ENCODE data around the gene FOXA1. TPM values are rescaled to one million over a fixed set of nuclear protein-coding genes. Genes with fewer than 3 reads are reported as not detected.

The FOXA1 gene
- total RNA-seq, 2 experiments from 2014 or later = 0.05 to 0.07 TPM

DNA sequence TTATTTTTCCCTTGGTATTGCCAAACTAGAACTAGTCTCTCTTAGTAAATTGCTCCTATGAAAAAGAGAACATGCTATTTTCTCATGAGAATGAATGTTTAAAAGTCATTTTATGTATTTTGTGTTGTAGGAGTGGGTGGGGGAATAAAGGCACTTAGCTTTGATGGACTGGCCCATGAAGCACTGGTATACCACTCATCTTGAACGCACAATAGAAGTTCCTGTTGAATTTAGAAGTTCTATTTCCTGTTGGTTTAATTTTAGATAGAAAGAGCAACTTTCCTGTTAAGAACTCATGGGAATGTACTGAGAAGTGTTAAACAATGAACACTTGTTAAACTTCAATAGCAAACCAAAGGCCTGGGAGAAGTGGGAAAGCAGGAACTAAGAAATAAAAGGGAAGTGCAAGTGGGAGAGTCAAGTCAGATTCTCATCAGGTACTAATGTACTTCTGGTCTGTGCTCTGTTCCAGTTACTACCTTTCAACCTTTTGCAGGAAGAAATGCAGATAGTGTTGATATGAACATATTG, 23.5 kb upstream of the FOXA1 start:
- peaks cover 24% of the 10 kb centered on the region for H3K27me3 Mint-ChIP-seq
- H3K4me1 Mint-ChIP-seq = no peaks in the 10 kb centered on the region
- ChIA-PET CTCF (no interaction called here), POLR2A (no interaction called here)
- intact Hi-C loops (cut with DNase I, micrococcal nuclease) = no loop called here
- H3K4me3 Mint-ChIP-seq = no peak overlapping the region
- ATAC-seq = no peak
- peaks cover 12% of the 10 kb centered on the region for H3K9me3 Mint-ChIP-seq (ENCODE audit: low read depth)
- peaks cover 4% of the 10 kb centered on the region for H3K36me3 Mint-ChIP-seq (ENCODE audit: low read depth)
- DNase-seq = no peak
- no peak overlapping the region for H3K27ac Mint-ChIP-seq

DNA sequence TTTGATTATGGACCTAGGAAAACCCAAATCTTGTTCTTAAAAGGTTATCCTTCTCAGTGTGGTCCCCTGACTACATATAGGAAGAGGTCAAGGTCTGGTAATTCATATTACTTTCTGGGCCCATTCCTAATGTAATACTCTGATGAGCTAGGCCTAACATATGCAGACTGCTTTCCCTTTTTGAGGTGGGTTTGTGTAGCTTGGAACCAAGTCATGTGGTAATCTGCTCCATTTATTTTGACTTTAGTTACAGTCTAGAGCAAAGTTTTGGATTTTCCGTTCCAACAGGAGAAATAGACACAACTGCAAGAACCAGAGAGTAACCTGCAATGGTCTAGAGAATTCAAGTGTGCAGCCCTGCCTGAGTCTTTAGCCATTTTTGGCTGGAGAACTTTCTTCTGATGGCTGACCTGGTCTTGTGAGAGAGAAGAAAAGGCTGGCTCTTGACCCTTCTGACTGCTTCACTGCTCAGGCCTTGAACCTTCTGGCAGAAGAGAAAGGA, 22.9 kb upstream of the FOXA1 start:
- intact Hi-C loops (cut with DNase I, micrococcal nuclease) = no loop called here
- ATAC-seq (no peak), DNase-seq (no peak)
- Mint-ChIP-seq H3K36me3 (ENCODE audit: low read depth) (peaks cover 4% of the 10 kb centered on the region), H3K9me3 (ENCODE audit: low read depth) (peaks cover 12% of the 10 kb centered on the region), H3K4me1 (no peaks in the 10 kb centered on the region), H3K27ac (no peak overlapping the region), H3K27me3 (peaks cover 23% of the 10 kb centered on the region), H3K4me3 (no peak overlapping the region)
- ChIA-PET POLR2A (no interaction called here), CTCF (no interaction called here)

DNA sequence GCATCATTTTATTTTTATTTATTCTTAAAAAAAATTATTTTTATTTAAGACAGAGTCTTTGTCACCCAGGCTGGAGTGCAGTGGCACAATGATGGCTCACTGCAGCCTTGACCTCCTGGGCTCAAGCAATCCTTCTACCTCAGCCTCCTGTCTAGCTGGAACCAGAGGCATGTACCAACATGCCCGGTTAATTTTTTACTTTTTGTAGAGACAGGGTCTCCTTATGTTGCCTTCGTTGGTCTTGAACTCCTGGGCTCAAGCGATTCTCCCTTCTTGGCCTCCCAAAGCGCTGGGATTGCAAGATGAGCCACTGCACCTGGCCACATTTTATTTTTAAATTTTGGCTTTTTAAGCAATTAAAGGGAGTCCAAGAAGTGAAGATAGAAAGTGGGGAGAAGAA, 21.8 kb upstream of the FOXA1 start:
- POLR2A ChIA-PET = no interaction called here
- Mint-ChIP-seq H3K27me3 (peaks cover 22% of the 10 kb centered on the region), H3K9me3 (ENCODE audit: low read depth) (peaks cover 12% of the 10 kb centered on the region), H3K27ac (no peak overlapping the region), H3K4me1 (no peaks in the 10 kb centered on the region), H3K4me3 (no peak overlapping the region), H3K36me3 (ENCODE audit: low read depth) (peaks cover 5% of the 10 kb centered on the region)
- intact Hi-C loops (cut with DNase I, micrococcal nuclease) = no loop called here
- ATAC-seq = no peak
- DNase-seq = no peak
- CTCF ChIA-PET = no interaction called here

DNA sequence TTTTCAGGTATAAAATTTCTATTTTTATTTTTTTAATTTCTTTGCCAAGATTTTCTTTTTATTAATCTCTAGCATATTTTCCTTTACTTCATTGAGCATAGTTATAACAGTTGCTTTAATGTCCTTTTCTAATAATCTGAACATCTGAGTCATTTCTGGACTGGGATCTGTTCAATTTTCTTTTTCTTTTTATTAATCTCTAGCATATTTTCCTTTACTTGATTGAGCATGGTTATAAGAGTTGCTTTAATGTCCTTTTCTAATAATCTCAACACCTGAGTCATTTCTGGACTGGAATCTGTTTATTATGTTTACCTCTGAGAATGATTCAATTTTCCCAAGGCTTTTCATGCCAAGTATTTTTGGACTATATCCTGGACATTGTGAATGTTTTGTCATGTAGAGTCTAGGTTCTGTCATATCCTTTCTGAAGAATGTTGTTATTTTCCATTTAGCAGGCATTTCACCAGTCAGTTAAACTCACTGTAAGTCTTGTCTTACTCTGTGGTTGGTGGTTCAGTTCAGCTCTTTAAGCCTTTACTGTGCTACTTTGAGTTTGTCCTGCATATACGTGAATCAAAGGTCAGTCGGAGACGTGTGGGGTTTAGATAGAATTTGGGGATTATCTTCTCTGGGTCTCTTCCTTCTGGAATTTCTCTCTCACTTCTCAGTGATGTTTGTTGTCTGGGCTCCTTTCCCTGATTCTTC, 20.7 kb upstream of the FOXA1 start:
- ChIA-PET CTCF (no interaction called here), POLR2A (no interaction called here)
- ATAC-seq (no peak), DNase-seq (no peak)
- Mint-ChIP-seq H3K27ac (no peak overlapping the region), H3K4me3 (no peak overlapping the region), H3K36me3 (ENCODE audit: low read depth) (peaks cover 5% of the 10 kb centered on the region), H3K4me1 (no peaks in the 10 kb centered on the region), H3K27me3 (peaks cover 22% of the 10 kb centered on the region), H3K9me3 (ENCODE audit: low read depth) (peaks cover 12% of the 10 kb centered on the region)
- intact Hi-C loops (cut with DNase I, micrococcal nuclease) = no loop called here

DNA sequence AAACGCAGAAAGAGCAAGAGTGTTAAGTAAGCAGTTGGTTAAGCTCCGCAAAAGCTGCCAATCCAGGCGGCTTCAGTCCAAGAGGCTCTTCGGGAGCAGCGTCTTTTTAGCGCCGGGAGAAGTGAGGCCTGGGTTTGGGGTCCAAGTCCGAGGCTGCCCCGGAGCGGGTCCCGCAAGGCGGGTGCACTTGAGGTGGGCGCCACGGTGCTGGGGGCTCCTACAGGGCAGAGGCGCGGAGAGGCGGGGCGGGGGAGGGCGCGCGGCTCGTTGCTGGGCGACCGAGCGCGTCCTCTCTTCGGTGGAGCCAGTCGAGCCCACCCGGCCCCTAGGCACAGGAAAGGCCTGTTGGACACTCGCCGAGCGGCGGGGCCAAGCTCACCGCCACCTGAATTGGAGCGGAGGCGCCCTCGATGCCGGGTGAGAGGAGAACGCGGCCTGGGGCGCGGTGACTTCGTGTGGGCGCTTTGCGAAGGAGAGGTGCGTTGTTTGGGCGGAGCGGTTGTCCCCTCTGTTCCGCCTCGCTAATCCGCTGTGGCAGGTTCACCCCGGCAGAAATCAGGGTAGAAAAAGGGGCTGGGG, 16.0 kb upstream of the FOXA1 start:
- DNase-seq (no peak), ATAC-seq (no peak)
- ChIA-PET CTCF (interaction anchor here (0.7 kb wide), 1 partner anchor 21 kb away, joined by 3 read pairs; no protein-coding TSS in a partner anchor), POLR2A (no interaction called here)
- Mint-ChIP-seq H3K27ac (no peak overlapping the region), H3K4me3 (no peak overlapping the region), H3K27me3 (peaks cover 31% of the 10 kb centered on the region), H3K9me3 (ENCODE audit: low read depth) (peaks cover 8% of the 10 kb centered on the region), H3K36me3 (ENCODE audit: low read depth) (peaks cover 4% of the 10 kb centered on the region), H3K4me1 (no peaks in the 10 kb centered on the region)
- intact Hi-C loops (cut with DNase I, micrococcal nuclease) = no loop called here

DNA sequence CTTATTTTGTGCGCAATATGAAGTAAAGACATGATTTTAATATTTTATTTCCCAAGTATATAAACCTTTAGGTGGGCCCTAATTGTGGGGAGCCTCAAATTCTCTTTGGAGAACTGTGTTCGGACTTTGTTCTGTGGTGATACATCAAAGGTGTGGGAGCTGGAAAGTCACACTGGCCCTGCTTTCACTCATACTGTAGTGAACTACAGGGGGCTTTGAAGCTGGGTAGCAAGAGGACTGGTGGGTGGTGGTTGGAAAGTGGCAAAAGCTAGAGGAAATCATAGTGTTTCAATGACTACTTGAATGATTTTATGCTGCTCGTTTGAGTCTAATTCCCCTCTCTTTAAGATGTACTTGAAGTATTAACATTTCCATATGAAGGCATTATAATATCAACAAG, 13.6 kb upstream of the FOXA1 start:
- Mint-ChIP-seq H3K4me1 (no peaks in the 10 kb centered on the region), H3K9me3 (ENCODE audit: low read depth) (no peaks in the 10 kb centered on the region), H3K4me3 (no peak overlapping the region), H3K27ac (no peak overlapping the region), H3K27me3 (peaks cover 32% of the 10 kb centered on the region), H3K36me3 (ENCODE audit: low read depth) (peaks cover 1% of the 10 kb centered on the region)
- DNase-seq (no peak), ATAC-seq (no peak)
- intact Hi-C loops (cut with DNase I, micrococcal nuclease) = no loop called here
- CTCF ChIA-PET = no interaction called here
- POLR2A ChIA-PET = no interaction called here

DNA sequence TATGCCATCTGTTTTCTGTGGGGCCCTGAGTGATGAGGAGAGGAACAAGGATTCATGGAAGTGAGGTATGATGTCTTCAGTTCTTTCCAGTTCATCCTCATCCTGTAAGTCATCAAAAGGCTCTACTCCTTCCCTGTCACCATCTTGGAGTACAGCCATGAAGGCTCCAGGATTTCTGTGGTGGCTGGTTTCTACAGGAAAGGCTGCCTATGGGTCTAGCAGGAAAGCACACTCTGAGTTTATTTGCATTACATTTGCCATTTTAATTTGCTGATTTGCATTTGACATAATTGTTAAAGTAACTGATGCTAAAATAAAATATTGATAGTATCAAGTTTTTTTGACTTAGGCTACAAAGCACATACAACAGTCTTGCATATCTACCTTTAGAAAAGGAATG, 11.6 kb upstream of the FOXA1 start:
- ATAC-seq (no peak), DNase-seq (no peak)
- Mint-ChIP-seq H3K27ac (no peak overlapping the region), H3K27me3 (peaks cover 35% of the 10 kb centered on the region), H3K9me3 (ENCODE audit: low read depth) (no peaks in the 10 kb centered on the region), H3K36me3 (ENCODE audit: low read depth) (no peaks in the 10 kb centered on the region), H3K4me3 (no peak overlapping the region), H3K4me1 (no peaks in the 10 kb centered on the region)
- CTCF ChIA-PET = no interaction called here
- intact Hi-C loops (cut with DNase I, micrococcal nuclease) = no loop called here
- POLR2A ChIA-PET = no interaction called here

DNA sequence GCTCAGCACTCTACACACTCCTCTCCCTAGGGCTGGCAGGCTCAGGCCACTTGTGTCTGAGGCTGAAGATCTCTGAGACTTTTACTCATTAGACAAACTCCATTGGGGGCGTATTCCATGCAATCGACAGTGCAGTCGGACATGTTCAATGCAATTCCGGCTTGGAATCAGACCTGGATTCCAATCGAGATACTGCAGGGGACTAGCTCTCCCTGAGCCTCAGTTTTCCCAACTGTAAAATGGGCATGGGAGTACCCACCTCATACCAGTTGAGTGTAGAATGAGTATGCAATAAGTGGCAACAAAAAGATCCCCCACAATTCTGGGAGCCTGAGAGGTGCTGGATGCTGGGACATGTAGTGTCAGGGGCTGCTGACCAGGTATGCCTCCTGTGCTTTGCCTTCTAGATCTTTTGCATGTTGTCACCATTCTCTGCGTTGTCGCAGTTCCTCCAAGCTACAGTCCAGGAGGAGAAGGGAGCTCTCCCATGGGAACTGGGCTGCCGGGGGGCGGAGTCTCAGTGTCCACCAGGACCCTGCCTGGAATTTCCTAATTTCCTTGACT, 8.7 kb upstream of the FOXA1 start:
- Mint-ChIP-seq H3K4me3 (no peak overlapping the region), H3K36me3 (ENCODE audit: low read depth) (peaks cover 2% of the 10 kb centered on the region), H3K27me3 (peaks cover 44% of the 10 kb centered on the region), H3K9me3 (ENCODE audit: low read depth) (no peaks in the 10 kb centered on the region), H3K27ac (no peak overlapping the region), H3K4me1 (peaks cover 13% of the 10 kb centered on the region)
- DNase-seq (no peak), ATAC-seq (no peak)
- ChIA-PET POLR2A (no interaction called here), CTCF (no interaction called here)
- intact Hi-C loops (cut with DNase I, micrococcal nuclease) = no loop called here

DNA sequence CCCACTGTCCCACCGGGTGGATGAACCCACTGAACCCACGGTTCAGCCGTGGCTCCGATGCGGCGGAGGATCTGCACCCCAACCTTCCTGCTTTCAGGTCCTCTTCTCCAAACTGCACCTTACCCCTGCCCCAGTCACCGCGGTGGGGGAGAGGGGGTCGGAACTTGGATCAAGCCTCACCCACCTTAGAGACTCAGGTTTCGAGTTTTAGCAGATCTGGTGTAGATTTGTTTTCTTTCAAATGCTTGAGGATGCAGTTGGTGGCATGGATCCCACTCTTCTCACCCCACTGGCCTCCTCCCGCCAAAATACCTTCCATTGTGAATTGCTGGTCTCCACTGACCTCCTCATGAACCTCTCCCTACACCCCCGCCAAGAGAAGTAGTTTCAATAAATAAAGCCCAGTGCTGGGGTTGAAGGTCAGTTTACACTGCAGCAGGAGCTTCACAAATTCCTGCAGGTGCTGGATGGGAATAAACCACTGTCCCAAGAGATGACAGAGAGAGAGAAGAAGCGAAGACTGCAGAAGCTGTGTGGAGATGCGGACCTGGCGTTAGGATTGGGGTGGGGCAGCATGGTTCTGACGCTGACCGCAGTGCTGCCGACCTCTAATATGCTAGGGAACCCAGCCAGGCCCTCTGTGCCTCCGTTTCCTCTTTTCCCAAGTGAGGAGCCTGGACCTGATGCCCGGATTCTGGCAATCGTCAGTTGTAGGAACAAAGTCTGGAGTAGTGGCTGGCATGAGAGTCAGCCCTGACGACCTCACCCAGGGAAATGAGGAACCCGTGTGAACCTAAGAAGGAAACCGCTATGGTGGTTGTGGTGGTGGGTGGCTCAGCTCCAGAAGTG, 7.8 kb upstream of the FOXA1 start:
- Mint-ChIP-seq H3K4me1 (peaks cover 15% of the 10 kb centered on the region), H3K27ac (no peak overlapping the region), H3K36me3 (ENCODE audit: low read depth) (peaks cover 3% of the 10 kb centered on the region), H3K4me3 (no peak overlapping the region), H3K27me3 (peaks cover 49% of the 10 kb centered on the region), H3K9me3 (ENCODE audit: low read depth) (no peaks in the 10 kb centered on the region)
- ATAC-seq = no peak
- no peak for DNase-seq
- ChIA-PET POLR2A (no interaction called here), CTCF (no interaction called here)
- intact Hi-C loops (cut with DNase I, micrococcal nuclease) = no loop called here

DNA sequence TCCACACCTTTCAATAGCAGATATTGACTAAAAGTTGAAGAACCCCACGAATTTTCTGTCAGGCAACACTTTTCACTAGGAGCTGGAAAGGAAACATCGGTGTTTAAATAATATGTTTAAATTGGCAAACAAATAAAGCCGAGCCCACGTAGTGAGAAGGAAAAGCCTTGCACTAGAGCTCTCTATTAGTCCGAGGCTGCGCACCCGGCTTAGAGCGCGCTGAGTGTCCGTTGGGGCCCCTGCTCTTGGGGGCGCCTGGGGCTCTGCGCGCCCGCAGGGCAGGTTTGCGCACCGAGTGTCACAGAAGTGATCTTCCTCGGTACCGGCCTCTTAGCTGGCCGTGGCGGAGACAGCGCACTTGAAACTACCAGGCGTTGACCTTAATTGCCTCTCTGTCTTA, 6.8 kb upstream of the FOXA1 start:
- Mint-ChIP-seq H3K9me3 (ENCODE audit: low read depth) (no peaks in the 10 kb centered on the region), H3K4me1 (peaks cover 16% of the 10 kb centered on the region), H3K27me3 (peaks cover 57% of the 10 kb centered on the region), H3K36me3 (ENCODE audit: low read depth) (peaks cover 3% of the 10 kb centered on the region), H3K4me3 (no peak overlapping the region), H3K27ac (no peak overlapping the region)
- CTCF ChIA-PET = interaction anchor here (0.7 kb wide), 1 partner anchor 15 kb away, joined by 3 read pairs; no protein-coding TSS in a partner anchor
- DNase-seq = no peak
- POLR2A ChIA-PET = no interaction called here
- intact Hi-C loops (cut with DNase I, micrococcal nuclease) = loop anchor here in 1 of 2 experiments (2.0 kb wide), 1 partner anchor 15 kb away; no protein-coding TSS in a partner anchor
- ATAC-seq = no peak

DNA sequence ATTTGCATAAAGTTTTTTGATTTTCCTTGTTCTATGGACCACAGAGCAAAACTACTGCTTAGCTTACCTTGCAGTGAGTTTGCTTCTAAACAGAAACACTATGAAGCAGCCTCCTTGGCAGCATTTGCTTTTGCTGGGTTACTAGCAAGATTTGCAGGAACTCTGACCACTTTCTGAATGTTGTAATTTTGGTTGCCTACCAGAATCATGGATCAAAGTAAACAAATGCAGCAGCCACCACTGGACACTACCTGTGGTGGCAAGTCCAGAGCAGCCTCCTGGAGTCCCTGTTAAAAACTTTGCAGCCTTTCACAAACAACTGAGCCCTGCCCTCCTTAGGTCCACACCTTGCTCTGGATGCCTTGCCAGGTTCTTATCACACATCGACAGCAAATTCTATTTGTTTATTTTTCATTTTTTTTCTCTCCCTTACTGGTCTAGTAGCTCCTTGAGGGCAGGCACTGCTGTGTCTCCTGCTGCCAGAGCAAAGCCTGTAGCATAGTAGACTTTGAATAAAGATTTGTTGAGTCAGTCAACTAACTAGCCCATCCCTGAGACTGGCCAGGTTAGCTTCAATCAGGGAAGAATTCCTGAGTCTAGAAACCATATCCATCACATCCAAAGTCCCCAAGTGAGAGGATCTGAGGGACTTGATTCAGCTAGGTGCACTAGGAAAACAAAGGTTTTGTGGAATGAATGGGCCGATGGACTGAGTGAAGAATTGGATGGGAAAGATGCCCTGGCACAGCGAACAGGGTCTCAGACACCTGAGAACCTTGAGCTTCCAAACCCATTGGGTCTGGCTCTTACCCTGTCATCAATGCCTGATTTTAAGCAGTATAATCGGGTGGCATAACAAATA, 6.1 kb upstream of the FOXA1 start:
- ATAC-seq = no peak
- ChIA-PET POLR2A (no interaction called here), CTCF (no interaction called here)
- H3K9me3 Mint-ChIP-seq (ENCODE audit: low read depth) = peaks cover 3% of the 10 kb centered on the region
- DNase-seq = no peak
- intact Hi-C loops (cut with DNase I, micrococcal nuclease) = loop anchor here in 1 of 2 experiments (2.0 kb wide), 1 partner anchor 14 kb away; no protein-coding TSS in a partner anchor
- peaks cover 22% of the 10 kb centered on the region for H3K4me1 Mint-ChIP-seq
- H3K4me3 Mint-ChIP-seq = no peak overlapping the region
- no peak overlapping the region for H3K27ac Mint-ChIP-seq
- H3K27me3 Mint-ChIP-seq = peaks cover 58% of the 10 kb centered on the region
- peaks cover 3% of the 10 kb centered on the region for H3K36me3 Mint-ChIP-seq (ENCODE audit: low read depth)

Measured in activated CD4-positive, alpha-beta T cell treated with anti-CD3 and anti-CD28 coated beads for 36 hours (primary cell).